H1 (cell line): Measurements from ENCODE around the gene AQP6. TPM values are rescaled to one million over a fixed set of nuclear protein-coding genes. Genes with fewer than 3 reads are reported as not detected.

ENCODE experiments used
- CTCF ChIA-PET: fragments of 300-600 bp; sonication (Branson Sonifier 250); formaldehyde crosslinking; loops from one replicate; lab custom pipeline; 2021; ENCODE audit not compliant: partially characterized antibody; lab: Charles Lee
- POLR2A ChIA-PET: fragments of 300-600 bp; sonication (Branson Sonifier 250); formaldehyde crosslinking; loops from one replicate; lab custom pipeline; 2021; ENCODE audit warnings: inconsistent platforms; ENCODE audit not compliant: partially characterized antibody; lab: Charles Lee
- DNase-seq, 2 experiments: peaks; one replicate each; pipeline versions ENCODE4 v3.0.0 to v3.0.0-alpha.2; 2010 to 2022; ENCODE audit warnings: low spot score in 2 of 2, low read depth in 1 of 2, mixed read lengths in 1 of 2
- FAIRE-seq: peaks from 2 replicates; lab custom pipeline; 2011; peaks lifted over from hg19 to GRCh38; lab: Jason Lieb, UNC
- H2AFZ ChIP-seq: 2 replicates; pipeline ENCODE4 v1.8.1; 2012; ENCODE audit warnings: low read length, inconsistent platforms
- H2AK5ac ChIP-seq: 2 replicates; pipeline ENCODE4 v1.6.1; 2013; ENCODE audit warnings: low read depth, low read length
- H2BK120ac ChIP-seq: replicated peaks from 2 replicates; pipeline ENCODE3; 2013; ENCODE audit warnings: low read depth, low read length, inconsistent platforms
- H2BK12ac ChIP-seq: 2 replicates; pipeline ENCODE4 v1.6.1; 2013; ENCODE audit warnings: low read depth, low read length
- H2BK15ac ChIP-seq: 2 replicates; pipeline ENCODE4 v1.6.1; 2013; ENCODE audit warnings: low read length
- H2BK20ac ChIP-seq: 2 replicates; pipeline ENCODE4 v1.6.1; 2013; ENCODE audit warnings: low read length
- H2BK5ac ChIP-seq: 2 replicates; pipeline ENCODE4 v1.6.1; 2013; ENCODE audit warnings: low read depth, low read length
- H3K14ac ChIP-seq: 2 replicates; pipeline ENCODE4 v1.6.1; 2013; ENCODE audit warnings: inconsistent platforms; ENCODE audit not compliant: insufficient read length
- H3K18ac ChIP-seq: 2 replicates; pipeline ENCODE4 v1.6.1; 2013; ENCODE audit warnings: low read length; ENCODE audit errors: extremely low read depth
- H3K23ac ChIP-seq: 2 replicates; pipeline ENCODE4 v1.6.1; 2013; ENCODE audit warnings: inconsistent platforms; ENCODE audit not compliant: insufficient read length
- H3K23me2 ChIP-seq: 2 replicates; pipeline ENCODE4 v1.6.1; 2013; ENCODE audit warnings: low read depth, low read length
- H3K27ac ChIP-seq: 2 replicates; pipeline ENCODE4 v1.6.1; 2011; ENCODE audit warnings: low read depth, low read length, inconsistent platforms
- H3K27me3 ChIP-seq, 4 experiments: replicated peaks in 1 of 4; 1 replicate in 1 of 4; 2 replicates in 3 of 4; pipeline versions ENCODE4 v1.6.1 to v1.8.1; 2011 to 2013; ENCODE audit warnings: low read length in 3 of 4, mild to moderate bottlenecking in 3 of 4, inconsistent platforms in 2 of 4, mixed read lengths in 2 of 4, moderate library complexity in 1 of 4; ENCODE audit not compliant: control insufficient read depth in 3 of 4, insufficient read depth in 3 of 4; ENCODE audit errors: extremely low read depth in 1 of 4
- H3K36me3 ChIP-seq, 4 experiments: 2 replicates each; pipeline versions ENCODE4 v1.6.1 to v1.8.1; 2011 to 2013; ENCODE audit warnings: mild to moderate bottlenecking in 4 of 4, low read length in 3 of 4, moderate library complexity in 2 of 4, control low read depth in 1 of 4, inconsistent platforms in 1 of 4; ENCODE audit not compliant: insufficient read depth in 4 of 4, control insufficient read depth in 2 of 4
- H3K4ac ChIP-seq: replicated peaks from 2 replicates; pipeline ENCODE3; 2013; ENCODE audit warnings: low read length, low read depth, mixed read lengths, inconsistent platforms; ENCODE audit not compliant: insufficient read length
- H3K4me1 ChIP-seq, 4 experiments: replicated peaks in 1 of 4; 1 replicate in 1 of 4; 2 replicates in 3 of 4; pipeline versions ENCODE4 v1.6.1 to v1.8.1; 2011 to 2013; ENCODE audit warnings: low read length in 3 of 4, inconsistent platforms in 2 of 4, mixed read lengths in 1 of 4; ENCODE audit not compliant: insufficient read depth in 4 of 4, control insufficient read depth in 3 of 4
- H3K4me2 ChIP-seq, 2 experiments: 2 replicates each; pipeline versions ENCODE4 v1.6.1 to v1.8.1; 2011 to 2013; ENCODE audit warnings: low read depth in 2 of 2, low read length in 2 of 2, control low read depth in 1 of 2, inconsistent platforms in 1 of 2, mild to moderate bottlenecking in 1 of 2; ENCODE audit not compliant: insufficient read depth in 1 of 2
- H3K4me3 ChIP-seq, 4 experiments: fragments of 200-600, 300-600 bp in 1 of 4; sonication (generic), shearing (Covaris generic), sonication (Bioruptor Twin) in 1 of 4; 2 replicates each; pipeline versions ENCODE4 v1.5.1 to v1.8.1; 2011 to 2016; ENCODE audit warnings: low read length in 4 of 4, low read depth in 3 of 4, control low read depth in 2 of 4, inconsistent platforms in 2 of 4, mild to moderate bottlenecking in 2 of 4, mixed read lengths in 1 of 4, moderate library complexity in 1 of 4; ENCODE audit not compliant: insufficient read depth in 2 of 4; ENCODE audit errors: extremely low read depth in 1 of 4
- H3K56ac ChIP-seq: replicated peaks from 2 replicates; pipeline ENCODE3; 2013; ENCODE audit warnings: low read depth, mild to moderate bottlenecking, mixed read lengths, low read length, inconsistent platforms; ENCODE audit not compliant: insufficient read length
- H3K79me1 ChIP-seq: 2 replicates; pipeline ENCODE4 v1.6.1; 2013; ENCODE audit warnings: low read depth, low read length, control low read depth
- H3K79me2 ChIP-seq, 2 experiments: 2 replicates each; pipeline versions ENCODE4 v1.6.1 to v1.8.1; 2012 to 2013; ENCODE audit warnings: low read length in 2 of 2, mild to moderate bottlenecking in 2 of 2, inconsistent platforms in 1 of 2; ENCODE audit not compliant: insufficient read depth in 2 of 2, control insufficient read depth in 1 of 2
- H3K9ac ChIP-seq, 4 experiments: replicated peaks in 1 of 4; 1 replicate in 1 of 4; 2 replicates in 3 of 4; pipeline versions ENCODE4 v1.6.1 to v1.8.1; 2011 to 2013; ENCODE audit warnings: low read depth in 3 of 4, low read length in 3 of 4, control low read depth in 2 of 4, mild to moderate bottlenecking in 2 of 4, moderate library complexity in 2 of 4, inconsistent platforms in 1 of 4; ENCODE audit errors: extremely low read depth in 1 of 4
- H3K9me3 ChIP-seq, 2 experiments: 2 replicates each; pipeline versions ENCODE4 v1.6.1 to v1.8.1; 2012 to 2013; ENCODE audit warnings: mild to moderate bottlenecking in 2 of 2, moderate library complexity in 2 of 2, control low read depth in 1 of 2, inconsistent platforms in 1 of 2, low read depth in 1 of 2, low read length in 1 of 2, mixed read lengths in 1 of 2; ENCODE audit not compliant: insufficient read depth in 2 of 2
- H4K20me1 ChIP-seq, 2 experiments: replicated peaks in 1 of 2; 2 replicates each; pipeline versions ENCODE3 to v1.8.1; 2011 to 2013; ENCODE audit warnings: inconsistent platforms in 2 of 2, low read length in 2 of 2, mild to moderate bottlenecking in 1 of 2; ENCODE audit not compliant: insufficient read depth in 2 of 2, control insufficient read depth in 1 of 2
- H4K5ac ChIP-seq: 2 replicates; pipeline ENCODE4 v1.6.1; 2013; ENCODE audit warnings: low read length, low read depth, mixed read lengths, inconsistent platforms; ENCODE audit not compliant: insufficient read length
- H4K8ac ChIP-seq: 2 replicates; pipeline ENCODE4 v1.8.0; 2013; ENCODE audit warnings: mild to moderate bottlenecking, moderate library complexity, low read length, inconsistent platforms; ENCODE audit not compliant: insufficient read depth; ENCODE audit errors: extremely low read depth
- H4K91ac ChIP-seq: replicated peaks from 2 replicates; pipeline ENCODE3; 2013; ENCODE audit warnings: low read length, mixed read lengths, inconsistent platforms; ENCODE audit not compliant: insufficient read length
- CBX5 ChIP-seq: fragments of 300-800, 300-1000 bp; sonication (generic); IDR thresholded peaks from 2 replicates; pipeline ENCODE4 v1.7.1; 2016; ENCODE audit warnings: antibody characterized with exemption, low read length, low read depth
- EGR1 ChIP-seq: IDR thresholded peaks from 2 replicates; pipeline ENCODE4 v1.6.1; 2011; ENCODE audit warnings: low read depth, low read length, borderline replicate concordance
- FOSL1 ChIP-seq: IDR thresholded peaks from 2 replicates; pipeline ENCODE4 v1.6.1; 2011; ENCODE audit warnings: mild to moderate bottlenecking, low read depth, low read length, moderate library complexity; ENCODE audit not compliant: insufficient read depth
- GABPA ChIP-seq: IDR thresholded peaks from 2 replicates; pipeline ENCODE4 v1.6.1; 2011; ENCODE audit warnings: mild to moderate bottlenecking, low read length, moderate library complexity, borderline replicate concordance; ENCODE audit not compliant: insufficient read depth
- RAD21 ChIP-seq, 2 experiments: IDR thresholded peaks in 1 of 2; conservative IDR thresholded peaks in 1 of 2; 2 replicates each; pipeline ENCODE4 v1.6.1; 2011; ENCODE audit warnings: low read depth in 2 of 2, low read length in 2 of 2, improper control_type of control experiment in 1 of 2, inconsistent platforms in 1 of 2, mild to moderate bottlenecking in 1 of 2, moderate library complexity in 1 of 2
- RBBP5 ChIP-seq: IDR thresholded peaks from 2 replicates; pipeline ENCODE4 v1.7.1; 2012; ENCODE audit warnings: low read depth, mild to moderate bottlenecking, inconsistent platforms, low read length, moderate library complexity, borderline replicate concordance
- RNF2 ChIP-seq: fragments of 200-900, 300-1000 bp; sonication (generic); IDR thresholded peaks from 2 replicates; pipeline ENCODE4 v1.7.1; 2016; ENCODE audit warnings: borderline replicate concordance, low read depth, mild to moderate bottlenecking, antibody characterized with exemption, low read length; ENCODE audit not compliant: poor library complexity, severe bottlenecking; ENCODE audit errors: missing control alignments
- RXRA ChIP-seq: IDR thresholded peaks from 2 replicates; pipeline ENCODE4 v1.6.1; 2011; ENCODE audit warnings: low read depth, mild to moderate bottlenecking, low read length, moderate library complexity; ENCODE audit not compliant: insufficient read depth
- SP1 ChIP-seq: IDR thresholded peaks from 2 replicates; pipeline ENCODE4 v1.6.1; 2011; ENCODE audit warnings: low read depth, low read length
- WGBS, 2 experiments: shearing (Covaris generic) in 1 of 2; methylation state at CpG; one replicate each; pipeline versions ENCODE4 v1.1.6 to v1.1.7; 2013 to 2015; ENCODE audit warnings: low lambda C conversion rate in 2 of 2, mixed read lengths in 2 of 2, inconsistent platforms in 1 of 2, low coverage in 1 of 2, missing lambda C conversion rate in 1 of 2; ENCODE audit not compliant: insufficient replicate concordance in 2 of 2, insufficient coverage in 1 of 2, insufficient read length in 1 of 2; ENCODE audit errors: extremely low coverage in 1 of 2, missing lambda C conversion rate in 1 of 2; 5-methylcytosine and 5-hydroxymethylcytosine counted together
- polyA plus RNA-seq, 7 experiments: library from polyadenylated mRNA; depleted of rRNA in 3 of 7; stranded (reverse) in 5 of 7; unstranded in 2 of 7; fragments of >200 nt in 5 of 7; fragments of 200-250 nt in 2 of 7; gene quantifications; 1 replicate in 5 of 7; 2 replicates in 1 of 7; 4 replicates in 1 of 7; pipeline versions ENCODE4 v1.2.1 to v1.2.3, GENCODE V29; 2011 to 2013; ENCODE audit warnings: missing spikeins in 2 of 7, mixed read lengths in 2 of 7
- total RNA-seq: library from RNA; stranded (reverse); fragmentation: NEBNext Ultra II Directional; extraction: Animal tissue kit (Norgen Biotek cat#: 25700); gene quantifications from 2 replicates; pipeline ENCODE4 v1.2.1, GENCODE V29; 2021
- TF ChIP-seq, protein P1 (sequence below), 3 experiments: IDR thresholded peaks; 1 replicate in 2 of 3; 2 replicates in 1 of 3; pipeline versions ENCODE4 v1.5.1 to v1.6.1; 2011; ENCODE audit warnings: low read length in 3 of 3, mild to moderate bottlenecking in 3 of 3, inconsistent platforms in 2 of 3, low read depth in 1 of 3, moderate library complexity in 1 of 3; ENCODE audit not compliant: insufficient read depth in 1 of 3; ENCODE audit errors: control extremely low read depth in 1 of 3

The AQP6 gene
- total and polyA plus RNA-seq, 2 of the 8 experiments (the other 6 are each of a cell fraction or from before 2014, with no cell fraction given): 0.03 to 0.17 TPM

DNA sequence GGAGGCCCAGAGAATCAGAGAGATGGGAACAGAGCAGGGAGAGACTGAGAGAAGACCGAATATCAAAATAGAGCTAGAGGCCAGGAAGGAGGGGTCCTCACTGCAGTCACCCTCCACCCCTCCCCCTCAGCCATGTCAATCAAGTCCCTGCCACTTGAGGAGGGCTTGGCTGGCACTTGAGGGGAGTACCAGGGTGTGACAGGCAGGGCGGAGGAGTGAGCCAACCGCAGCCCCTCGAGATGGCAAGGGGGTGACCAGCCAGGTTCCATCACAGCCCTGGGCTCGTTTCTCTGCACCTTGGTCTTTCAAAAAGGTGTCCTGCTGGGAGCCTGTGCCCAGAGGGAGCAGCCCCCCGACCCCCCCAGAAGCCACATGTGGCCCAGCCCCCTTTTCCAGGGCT lies 6.9 kb upstream of the AQP6 start:
- FAIRE-seq (no peak), DNase-seq (no peak)
- H3K4me3 ChIP-seq: no peak overlapping the region
- peaks cover 4 to 51% (median 31%) of the 10 kb centered on the region in 4 experiments for H3K27me3 ChIP-seq
- no peak overlapping the region; the same call in 1 of the 2 replicates for H2AK5ac ChIP-seq
- H2BK20ac ChIP-seq: no peak overlapping the region
- no peak overlapping the region for H2BK12ac ChIP-seq
- no peak overlapping the region for H2BK5ac ChIP-seq
- no peak overlapping the region for H3K23ac ChIP-seq
- POLR2A ChIA-PET: interaction anchor here (1.2 to 2.2 kb wide), 6 partner anchors 11 to 145 kb away, joined by 3 to 8 read pairs (median 4); partner anchors contain the start of genes AQP2 and SMARCD1
- H2BK120ac ChIP-seq: no peak overlapping the region
- no peak overlapping the region for H3K18ac ChIP-seq
- H2BK15ac ChIP-seq: no peak overlapping the region
- no peak overlapping the region for H3K9ac ChIP-seq
- no peaks in the 10 kb centered on the region for H3K36me3 ChIP-seq
- H3K79me2 ChIP-seq: no peaks in the 10 kb centered on the region
- no peak overlapping the region for H3K27ac ChIP-seq
- H4K20me1 ChIP-seq: no peaks in the 10 kb centered on the region
- no peak overlapping the region for H4K8ac ChIP-seq
- no peak overlapping the region for H4K91ac ChIP-seq
- H3K9me3 ChIP-seq: no peaks in the 10 kb centered on the region
- H3K4me1 ChIP-seq: peaks cover 0 to 12% (median 4%) of the 10 kb centered on the region in 4 experiments; a peak in 6 of 7 replicates
- H3K23me2 ChIP-seq: peaks cover 6% of the 10 kb centered on the region; the same call in 1 of the 2 replicates
- no peak overlapping the region for H3K56ac ChIP-seq
- no peaks in the 10 kb centered on the region for H3K79me1 ChIP-seq
- WGBS, 2 experiments: 83% methylated on average over 5 of the region's 6 CpGs; no CpG with 5 or more reads in 1 of the 2 experiments
- no peak overlapping the region for H4K5ac ChIP-seq
- no peak overlapping the region for H3K14ac ChIP-seq
- no peak overlapping the region for H2AFZ ChIP-seq
- H3K4me2 ChIP-seq: no peak overlapping the region
- H3K4ac ChIP-seq: no peak overlapping the region
- CTCF ChIA-PET: interaction anchor here (0.6 to 23.0 kb wide), 36 partner anchors 9 to 731 kb away, joined by 3 to 420 read pairs (median 13); partner anchors contain the start of genes AQP2, ASIC1, COX14 and RACGAP1
- TF ChIP-seq EGR1: no peak
- TF ChIP-seq CBX5: no peak
- TF ChIP-seq RBBP5: no peak
- TF ChIP-seq, protein P1, sequence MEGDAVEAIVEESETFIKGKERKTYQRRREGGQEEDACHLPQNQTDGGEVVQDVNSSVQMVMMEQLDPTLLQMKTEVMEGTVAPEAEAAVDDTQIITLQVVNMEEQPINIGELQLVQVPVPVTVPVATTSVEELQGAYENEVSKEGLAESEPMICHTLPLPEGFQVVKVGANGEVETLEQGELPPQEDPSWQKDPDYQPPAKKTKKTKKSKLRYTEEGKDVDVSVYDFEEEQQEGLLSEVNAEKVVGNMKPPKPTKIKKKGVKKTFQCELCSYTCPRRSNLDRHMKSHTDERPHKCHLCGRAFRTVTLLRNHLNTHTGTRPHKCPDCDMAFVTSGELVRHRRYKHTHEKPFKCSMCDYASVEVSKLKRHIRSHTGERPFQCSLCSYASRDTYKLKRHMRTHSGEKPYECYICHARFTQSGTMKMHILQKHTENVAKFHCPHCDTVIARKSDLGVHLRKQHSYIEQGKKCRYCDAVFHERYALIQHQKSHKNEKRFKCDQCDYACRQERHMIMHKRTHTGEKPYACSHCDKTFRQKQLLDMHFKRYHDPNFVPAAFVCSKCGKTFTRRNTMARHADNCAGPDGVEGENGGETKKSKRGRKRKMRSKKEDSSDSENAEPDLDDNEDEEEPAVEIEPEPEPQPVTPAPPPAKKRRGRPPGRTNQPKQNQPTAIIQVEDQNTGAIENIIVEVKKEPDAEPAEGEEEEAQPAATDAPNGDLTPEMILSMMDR (IDR thresholded peaks at IDR 0.05; ENCODE audit: control extremely low read depth in 1 of 3, insufficient read depth in 1 of 3, low read depth in 1 of 3, low read length in 3 of 3): no peak
- no peak for TF ChIP-seq RNF2
- no peak for TF ChIP-seq RAD21 (IDR thresholded peaks at IDR 0.05 in 1 of 2, conservative IDR thresholded peaks at IDR 0.05 in 1 of 2; ENCODE audit: low read depth in 2 of 2, low read length in 2 of 2)
- no peak for TF ChIP-seq FOSL1
- TF ChIP-seq GABPA: no peak
- no peak for TF ChIP-seq RXRA
- no peak for TF ChIP-seq SP1
